OCI-LY1 (cell line): ENCODE measurements around the gene LRRC56.

Experiments
- CTCF ChIP-seq: fragments of 200-600 bp; sonication (generic), shearing (Covaris generic); IDR thresholded peaks from 2 replicates; pipeline ENCODE4 v1.5.1; 2017; ENCODE audit warnings: mild to moderate bottlenecking, antibody characterized with exemption, low read length, moderate library complexity, mixed read lengths
- EZH2 ChIP-seq: fragments of 200-600 bp; sonication (generic), shearing (Covaris generic); IDR thresholded peaks from 2 replicates; pipeline ENCODE4 v1.8.0; 2017; ENCODE audit warnings: borderline replicate concordance, mixed run types, mild to moderate bottlenecking, antibody characterized with exemption, low read length, moderate library complexity, mixed read lengths

GRCh38 chr11:504053-504993 is 33.0 kb upstream of the LRRC56 start:
- no peak for TF ChIP-seq CTCF
- TF ChIP-seq EZH2: no peak
